HG03159 (cell line): ENCODE measurements around the gene COX8A.
"Not testable (repeated sequence)": the region's sequence is repeated elsewhere in the genome, so short reads cannot be mapped to it uniquely, and the experiment has no call there.

Experiments
- ATAC-seq: cut with Tn5 transposase; IDR thresholded peaks from one replicate; pipeline ENCODE4 v1.9.1; 2021; ENCODE audit warnings: mild to moderate bottlenecking, moderate library complexity; ENCODE audit not compliant: unreplicated experiment

The COX8A gene

GRCh38 chr11:63966444-63966843 lies 8.0 kb upstream of the COX8A start:
- ATAC-seq, result no peak

- no peak for ATAC-seq
Observed at GRCh38 chr11:63969461-63969860, 5.0 kb upstream of the COX8A start.

- no peak for ATAC-seq
Observed at GRCh38 chr11:63970902-63971301, 3.5 kb upstream of the COX8A start.

- ATAC-seq, result not testable (repeated sequence)
Observed at GRCh38 chr11:63973912-63974258, 535 bp upstream of the COX8A start.

GRCh38 chr11:63978551-63979239 lies 4.3 kb downstream of the COX8A start:
- no peak for ATAC-seq

GRCh38 chr11:63979426-63979825 lies 5.0 kb downstream of the COX8A start:
- ATAC-seq, result no peak

GRCh38 chr11:63985812-63986155 lies 11.4 kb downstream of the COX8A start:
- ATAC-seq, result no peak

GRCh38 chr11:63986156-63986931 lies 11.9 kb downstream of the COX8A start, which contains the start of gene OTUB1:
Gene OTUB1, plus strand, starts transcription at chr11:63986438. Its CDS starts 19 bp downstream, at chr11:63986457.
- peak; percentile 74 for ATAC-seq

GRCh38 chr11:63986932-63987513 lies 12.6 kb downstream of the COX8A start:
- ATAC-seq, result no peak

- ATAC-seq, result no peak
Observed at GRCh38 chr11:63991558-63991957, 17.1 kb downstream of the COX8A start.

GRCh38 chr11:63993100-63993499 lies 18.7 kb downstream of the COX8A start:
- ATAC-seq, result no peak

GRCh38 chr11:63993993-63994392 lies 19.6 kb downstream of the COX8A start:
- no peak for ATAC-seq

- ATAC-seq, result no peak
Observed at GRCh38 chr11:63996512-63996911, 22.1 kb downstream of the COX8A start.

GRCh38 chr11:63997104-63997700 lies 22.8 kb downstream of the COX8A start:
- no peak for ATAC-seq

GRCh38 chr11:63997801-63998337 lies 23.4 kb downstream of the COX8A start:
- ATAC-seq, result no peak

GRCh38 chr11:63998558-63999348 lies 24.3 kb downstream of the COX8A start:
- ATAC-seq, result no peak

- no peak for ATAC-seq
Observed at GRCh38 chr11:63999349-64000025, 25.1 kb downstream of the COX8A start.

- ATAC-seq, result no peak
Observed at GRCh38 chr11:64000026-64000739, 25.8 kb downstream of the COX8A start.

- no peak for ATAC-seq
Observed at GRCh38 chr11:64000740-64001483, 26.5 kb downstream of the COX8A start.
